ENCODE results near the gene FAM98C.

GRCh38 chr19:38430931-38431330 is 28.0 kb downstream of the FAM98C start:
- TF ChIP-seq POLR2AphosphoS5 (IDR thresholded peaks at IDR 0.05; ENCODE audit: low read depth, low read length) (no peak), SIN3A (IDR thresholded peaks at IDR 0.05; ENCODE audit: borderline replicate concordance, insufficient read depth, low read length) (no peak), TAF1 (IDR thresholded peaks at IDR 0.05; ENCODE audit: borderline replicate concordance, insufficient read depth, low read length) (no peak), REST (IDR thresholded peaks at IDR 0.05; ENCODE audit: insufficient read depth in 1 of 2, low read depth in 2 of 2, low read length in 2 of 2) (no peak)
